HG03097 (cell line): ENCODE data around the gene SLC22A4.
A peak's percentile ranks its signal among the peaks of the same experiment; 100 is the strongest.

Source experiments
- ATAC-seq: cut with Tn5 transposase; IDR thresholded peaks from one replicate; pipeline ENCODE4 v1.9.1; 2021; ENCODE audit not compliant: unreplicated experiment, low FRiP score

SLC22A4 gene

GRCh38 chr5:132293992-132294727 lies at the start of gene SLC22A4:
SLC22A4 (plus strand) TSS chr5:132294394; CDS start chr5:132294617, 223 bp downstream.
- ATAC-seq: peak; percentile 63

GRCh38 chr5:132245593-132245992 lies 48.6 kb upstream of the SLC22A4 start:
- ATAC-seq: no peak

- ATAC-seq: no peak
These were observed 47.4 kb upstream of the SLC22A4 start for GRCh38 chr5:132246806-132247205.

GRCh38 chr5:132250547-132250946 lies 43.6 kb upstream of the SLC22A4 start:
- no peak for ATAC-seq

GRCh38 chr5:132251220-132251725 lies 42.9 kb upstream of the SLC22A4 start:
- no peak for ATAC-seq

GRCh38 chr5:132253008-132253441 lies 41.2 kb upstream of the SLC22A4 start:
- ATAC-seq: no peak

- no peak for ATAC-seq
These were observed 40.5 kb upstream of the SLC22A4 start for GRCh38 chr5:132253452-132254320.

GRCh38 chr5:132254321-132254977 lies 39.7 kb upstream of the SLC22A4 start:
- ATAC-seq: no peak

GRCh38 chr5:132256086-132256782 lies 38.0 kb upstream of the SLC22A4 start:
- ATAC-seq: no peak

- ATAC-seq: no peak
These were observed 37.4 kb upstream of the SLC22A4 start for GRCh38 chr5:132256783-132257130.

- no peak for ATAC-seq
These were observed 36.8 kb upstream of the SLC22A4 start, which contains the start of gene PDLIM4 for GRCh38 chr5:132257131-132258101. PDLIM4 (plus strand) TSS chr5:132257696; CDS start chr5:132257735, 39 bp downstream.

GRCh38 chr5:132258102-132259068 lies 35.8 kb upstream of the SLC22A4 start:
- no peak for ATAC-seq

GRCh38 chr5:132259069-132259851 lies 34.9 kb upstream of the SLC22A4 start:
- ATAC-seq: no peak

- ATAC-seq: no peak
These were observed 34.1 kb upstream of the SLC22A4 start for GRCh38 chr5:132260051-132260450.

- ATAC-seq: no peak
These were observed 33.3 kb upstream of the SLC22A4 start for GRCh38 chr5:132260714-132261551.
